Epithelial cell of prostate (primary cell): ENCODE data around the gene RPS16.
A peak's percentile ranks its signal among the peaks of the same experiment; 100 is the strongest.

Experiments
- DNase-seq: peaks from one replicate; pipeline ENCODE4 v3.0.0-alpha.2; 2011; ENCODE audit warnings: low read depth, low spot score
- H3K27ac ChIP-seq: fragments of 450-650 bp; 2 replicates; pipeline ENCODE4 v1.5.1; 2017; ENCODE audit warnings: mild to moderate bottlenecking

Gene RPS16

DNA sequence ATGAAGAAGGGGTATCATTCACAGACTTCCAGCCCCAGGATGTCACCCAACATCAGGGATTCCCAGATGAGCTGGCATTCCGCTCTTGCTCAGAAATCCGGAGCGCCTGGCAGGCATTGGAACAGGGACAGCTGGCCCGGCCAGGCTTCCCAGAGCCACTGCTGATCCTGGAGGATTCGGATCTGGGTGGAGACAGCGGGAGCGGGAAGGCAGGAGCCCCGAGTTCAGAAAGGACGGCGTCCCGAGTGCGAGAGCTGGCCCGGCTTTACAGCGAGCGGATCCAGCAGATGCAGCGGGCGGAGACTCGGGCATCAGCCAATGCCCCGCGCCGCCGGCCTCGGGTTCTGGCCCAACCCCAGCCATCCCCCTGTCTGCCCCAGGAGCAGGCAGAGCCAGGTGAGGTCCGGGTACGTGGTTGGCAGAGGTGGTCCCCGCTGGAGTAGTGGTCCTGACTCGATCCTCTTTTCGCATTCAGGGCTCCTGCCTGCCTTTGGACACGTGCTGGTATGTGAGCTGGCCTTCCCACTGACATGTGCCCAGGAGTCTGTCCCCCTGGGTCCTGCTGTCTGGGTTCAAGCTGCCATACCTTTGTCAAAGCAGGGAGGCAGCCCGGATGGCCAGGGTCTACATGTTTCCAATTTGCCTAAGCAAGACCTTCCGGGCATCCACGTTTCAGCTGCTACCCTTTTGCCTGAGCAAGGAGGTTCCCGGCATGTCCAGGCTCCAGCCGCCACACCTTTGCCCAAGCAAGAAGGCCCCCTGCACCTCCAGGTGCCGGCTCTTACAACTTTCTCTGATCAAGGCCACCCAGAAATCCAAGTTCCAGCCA is 12.3 kb downstream of the RPS16 start:
- no peak for DNase-seq
- no peak overlapping the region for H3K27ac ChIP-seq

- no peak for DNase-seq
- H3K27ac ChIP-seq = no peak overlapping the region
Observed at GRCh38 chr19:39422020-39422419, 13.7 kb downstream of the RPS16 start.

DNA sequence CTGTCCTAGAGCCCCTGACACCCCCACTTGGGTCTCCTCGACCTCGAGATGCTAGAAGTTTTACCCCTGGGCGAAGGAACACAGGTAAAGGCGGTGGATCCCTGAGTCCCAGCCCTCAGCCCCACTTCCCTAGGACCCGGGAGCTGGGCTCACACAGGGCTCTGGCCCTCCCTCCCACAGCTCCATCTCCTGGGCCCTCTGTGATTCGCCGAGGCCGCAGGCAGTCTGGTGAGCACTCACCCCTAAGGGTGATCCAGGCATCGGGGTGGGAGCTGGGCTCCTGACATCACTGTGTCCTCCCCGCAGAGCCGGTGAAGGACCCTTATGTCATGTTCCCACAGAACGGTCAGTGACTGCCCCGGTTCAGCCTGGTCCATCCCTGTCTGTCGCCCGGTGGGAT is 15.0 kb downstream of the RPS16 start:
- no peak for DNase-seq
- H3K27ac ChIP-seq = no peak overlapping the region

GRCh38 chr19:39419003-39419402 is 16.7 kb downstream of the RPS16 start:
- H3K27ac ChIP-seq = no peak overlapping the region
- no peak for DNase-seq

GRCh38 chr19:39417463-39418181 is 18.1 kb downstream of the RPS16 start:
- DNase-seq = no peak

DNA sequence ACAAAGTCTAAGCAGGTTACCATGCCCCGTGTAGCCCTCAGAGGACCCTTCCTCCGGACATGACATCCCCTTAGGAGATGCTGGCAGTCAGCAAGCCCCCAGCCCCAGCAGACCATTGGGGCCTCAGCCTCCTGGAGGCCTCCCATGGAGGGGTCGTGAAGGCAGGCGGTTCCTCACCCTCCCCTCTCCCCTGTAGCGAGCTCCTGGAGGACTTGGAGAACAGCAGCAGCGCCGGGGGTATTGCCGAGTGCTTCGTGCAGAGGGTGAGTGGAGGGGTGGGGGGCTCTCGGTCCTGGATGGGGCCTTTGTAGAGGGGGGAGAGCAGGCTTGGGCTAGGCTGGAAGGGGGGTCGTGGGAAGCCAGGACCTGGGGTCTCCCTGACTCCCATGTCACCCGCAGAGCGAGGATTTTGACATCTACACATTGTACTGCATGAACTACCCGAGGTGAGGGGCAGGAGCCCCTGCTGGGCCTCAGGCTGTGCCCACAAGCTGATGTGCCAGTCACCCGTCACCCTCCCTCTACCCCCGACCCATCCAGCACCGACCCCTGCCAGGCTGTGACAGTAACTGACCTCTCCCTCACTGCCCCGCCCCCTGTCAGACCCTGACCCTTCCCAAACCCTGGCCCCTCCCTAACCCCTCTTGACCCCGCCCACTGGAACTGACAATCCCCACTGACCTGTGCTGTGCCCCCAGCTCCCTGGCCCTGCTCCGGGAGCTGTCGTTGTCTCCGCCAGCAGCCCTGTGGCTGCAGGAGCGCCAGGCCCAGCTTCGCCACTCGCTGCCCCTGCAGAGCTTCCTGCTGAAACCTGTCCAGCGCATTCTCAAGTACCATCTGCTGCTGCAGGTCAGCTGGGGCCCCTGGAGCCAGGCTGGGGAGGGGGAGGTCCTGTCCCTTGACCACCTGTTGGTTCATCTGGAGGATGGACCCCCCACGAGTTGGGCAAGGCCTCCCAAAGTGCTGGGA is 19.3 kb downstream of the RPS16 start:
- no peak overlapping the region for H3K27ac ChIP-seq
- DNase-seq = no peak

More at GRCh38 chr19:39417463-39418181, 18.1 kb downstream of the RPS16 start:
- H3K27ac ChIP-seq = no peak overlapping the region

GRCh38 chr19:39415111-39416046 is 20.4 kb downstream of the RPS16 start:
- no peak overlapping the region for H3K27ac ChIP-seq
- no peak for DNase-seq

- no peak for DNase-seq
- peak overlapping the region; percentile 100 for H3K27ac ChIP-seq
Observed at GRCh38 chr19:39413911-39414608, 21.7 kb downstream of the RPS16 start.

GRCh38 chr19:39413272-39413910 is 22.4 kb downstream of the RPS16 start:
- no peak for DNase-seq
- peak overlapping the region; percentile 100 for H3K27ac ChIP-seq

GRCh38 chr19:39412867-39413271 is 22.9 kb downstream of the RPS16 start:
- DNase-seq = no peak
- H3K27ac ChIP-seq = peak overlapping the region; percentile 100

DNA sequence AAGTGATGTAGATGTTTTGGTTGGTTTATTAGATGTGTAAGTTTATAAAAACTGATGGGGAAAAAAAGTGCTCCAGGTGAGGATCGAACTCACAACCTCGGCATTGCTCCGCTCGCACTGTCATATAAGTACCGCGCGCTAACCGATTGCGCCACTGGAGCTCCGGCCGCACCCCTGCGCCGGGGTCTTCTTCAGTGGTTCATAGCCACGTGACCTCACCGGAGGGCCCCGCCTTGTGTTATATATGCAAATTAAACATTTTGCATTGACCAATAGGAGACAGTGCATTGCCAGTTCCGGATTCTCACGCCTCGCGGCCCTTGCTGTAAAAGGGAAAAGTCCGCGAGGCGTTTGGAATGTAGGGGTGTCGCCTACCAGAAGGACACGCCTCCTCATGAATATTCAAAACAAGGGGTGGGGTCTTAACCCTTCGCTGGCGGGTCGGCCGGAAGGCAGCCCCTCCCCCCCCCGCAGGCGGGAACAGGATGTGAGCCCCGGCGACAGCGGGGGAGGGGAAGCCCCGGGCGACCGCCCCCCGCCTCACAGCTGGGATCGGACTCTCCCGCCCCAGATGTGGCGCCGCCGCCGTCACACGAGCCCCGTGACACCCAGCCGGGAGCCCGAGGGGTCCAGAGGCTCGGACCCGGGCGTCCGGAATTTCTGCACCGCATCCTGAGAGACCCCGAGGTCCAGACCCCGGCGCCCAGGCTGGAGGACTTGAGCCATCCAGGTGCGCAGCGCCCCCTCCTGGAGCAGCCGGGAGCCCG is 23.5 kb downstream of the RPS16 start, which contains the start of gene PLEKHG2:
Gene PLEKHG2 (plus strand): TSS at position 570 of the 767 bp plus-strand sequence. CDS start 1,418 bp downstream, outside the sequence.
- peak within 1 kb of the TSS; percentile 100 for H3K27ac ChIP-seq
- DNase-seq = peak; percentile 97

GRCh38 chr19:39411832-39412099 is 24.0 kb downstream of the RPS16 start:
- H3K27ac ChIP-seq = peak overlapping the region; percentile 100
- no peak for DNase-seq

- DNase-seq = no peak
- peak overlapping the region; percentile 100 for H3K27ac ChIP-seq
Observed at GRCh38 chr19:39411081-39411831, 24.5 kb downstream of the RPS16 start.

- peak overlapping the region; percentile 100 for H3K27ac ChIP-seq
- DNase-seq = no peak
Observed at GRCh38 chr19:39410831-39411080, 25.0 kb downstream of the RPS16 start.

GRCh38 chr19:39410017-39410830 is 25.5 kb downstream of the RPS16 start:
- DNase-seq = no peak
- H3K27ac ChIP-seq = peak overlapping the region; percentile 100
